Measurements from ENCODE around the gene TPST1.

GRCh38 chr7:66257481-66257880 lies 52.3 kb downstream of the TPST1 start:
- TF ChIP-seq CTCF (IDR thresholded peaks at IDR 0.05; ENCODE audit: low read depth, low read length) (no peak), EZH2phosphoT487 (IDR thresholded peaks at IDR 0.05; ENCODE audit: low read depth) (no peak)
